GM21529 (cell line): ENCODE results near the gene TMEM52B.

ENCODE experiments used
- ATAC-seq: cut with Tn5 transposase; IDR thresholded peaks from one replicate; pipeline ENCODE4 v1.9.1; 2021; ENCODE audit not compliant: unreplicated experiment

Gene TMEM52B

DNA sequence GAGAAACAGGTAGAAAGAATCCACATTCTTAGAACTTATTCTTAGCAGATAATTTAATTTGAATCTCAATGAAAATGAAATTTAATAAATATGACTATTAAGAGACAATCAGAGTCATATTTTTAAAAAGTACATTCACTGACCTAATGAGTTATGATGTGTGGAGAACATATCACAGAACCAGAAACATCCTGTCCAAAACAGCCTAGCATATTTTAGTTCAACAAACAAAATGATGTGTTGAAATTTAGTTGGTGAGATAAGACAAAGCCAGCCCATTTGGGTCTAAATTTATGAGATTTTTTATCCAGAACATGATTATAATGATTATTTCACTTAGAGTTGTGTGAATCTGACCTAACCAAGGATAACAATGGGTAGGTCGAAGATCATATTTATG lies 59.7 kb downstream of the TMEM52B start:
- no peak for ATAC-seq

GRCh38 chr12:10241290-10241689 lies 62.5 kb downstream of the TMEM52B start:
- no peak for ATAC-seq
